ENCODE results near the gene UNC5C. TPM values are rescaled to one million over a fixed set of nuclear protein-coding genes. Genes with fewer than 3 reads are reported as not detected.

The UNC5C gene
- total RNA-seq, 4 donors from 2014 or later, result 2.2 to 19.0 (median 2.5) TPM

DNA sequence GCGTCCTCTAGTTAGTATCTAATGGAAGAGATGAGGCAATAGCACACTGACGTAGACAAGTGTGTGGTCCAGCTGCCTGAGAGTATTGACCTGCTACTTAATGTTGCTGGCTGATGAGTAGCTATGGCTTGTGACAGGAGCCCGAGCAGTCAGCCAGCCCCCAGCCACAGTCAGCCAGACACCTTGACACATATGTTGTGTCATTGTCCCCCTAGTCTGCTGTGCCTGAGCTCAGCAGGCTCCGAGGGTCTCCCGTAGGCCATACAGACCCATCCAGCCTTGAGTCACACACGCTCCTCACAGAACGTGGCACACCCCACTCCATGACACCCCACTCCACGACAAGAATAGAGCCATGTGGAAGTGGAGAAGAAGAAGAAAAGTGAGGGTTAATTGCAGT lies 362.1 kb downstream of the UNC5C start:
- Histone ChIP-seq H3K27ac (no peak overlapping the region), H3K4me1 (no peaks in the 10 kb centered on the region), H3K27me3 (no peaks in the 10 kb centered on the region), H3K4me3 (no peak overlapping the region), H3K36me3 (no peaks in the 10 kb centered on the region), H3K9me3 (no peaks in the 10 kb centered on the region)
- no peak for DNase-seq
- TF ChIP-seq CTCF (IDR thresholded peaks at IDR 0.05) (no peak), POLR2A (IDR thresholded peaks at IDR 0.05) (no peak)

- Histone ChIP-seq H3K4me1 (no peaks in the 10 kb centered on the region), H3K9me3 (no peaks in the 10 kb centered on the region), H3K27ac (no peak overlapping the region), H3K4me3 (no peak overlapping the region), H3K36me3 (no peaks in the 10 kb centered on the region), H3K27me3 (no peaks in the 10 kb centered on the region)
- DNase-seq, result no peak
- TF ChIP-seq POLR2A (IDR thresholded peaks at IDR 0.05) (no peak), CTCF (IDR thresholded peaks at IDR 0.05) (no peak)
Observed at GRCh38 chr4:95183656-95184408, 364.9 kb downstream of the UNC5C start.

- H3K9me3 ChIP-seq, result no peaks in the 10 kb centered on the region
- no peak for DNase-seq
- H3K4me1 ChIP-seq, result no peaks in the 10 kb centered on the region
- H3K36me3 ChIP-seq, result no peaks in the 10 kb centered on the region
- TF ChIP-seq POLR2A (IDR thresholded peaks at IDR 0.05) (no peak), CTCF (IDR thresholded peaks at IDR 0.05) (no peak)
- no peak overlapping the region for H3K27ac ChIP-seq
- no peak overlapping the region for H3K4me3 ChIP-seq
- no peaks in the 10 kb centered on the region for H3K27me3 ChIP-seq
Observed at GRCh38 chr4:95181996-95182306, 366.8 kb downstream of the UNC5C start.

DNA sequence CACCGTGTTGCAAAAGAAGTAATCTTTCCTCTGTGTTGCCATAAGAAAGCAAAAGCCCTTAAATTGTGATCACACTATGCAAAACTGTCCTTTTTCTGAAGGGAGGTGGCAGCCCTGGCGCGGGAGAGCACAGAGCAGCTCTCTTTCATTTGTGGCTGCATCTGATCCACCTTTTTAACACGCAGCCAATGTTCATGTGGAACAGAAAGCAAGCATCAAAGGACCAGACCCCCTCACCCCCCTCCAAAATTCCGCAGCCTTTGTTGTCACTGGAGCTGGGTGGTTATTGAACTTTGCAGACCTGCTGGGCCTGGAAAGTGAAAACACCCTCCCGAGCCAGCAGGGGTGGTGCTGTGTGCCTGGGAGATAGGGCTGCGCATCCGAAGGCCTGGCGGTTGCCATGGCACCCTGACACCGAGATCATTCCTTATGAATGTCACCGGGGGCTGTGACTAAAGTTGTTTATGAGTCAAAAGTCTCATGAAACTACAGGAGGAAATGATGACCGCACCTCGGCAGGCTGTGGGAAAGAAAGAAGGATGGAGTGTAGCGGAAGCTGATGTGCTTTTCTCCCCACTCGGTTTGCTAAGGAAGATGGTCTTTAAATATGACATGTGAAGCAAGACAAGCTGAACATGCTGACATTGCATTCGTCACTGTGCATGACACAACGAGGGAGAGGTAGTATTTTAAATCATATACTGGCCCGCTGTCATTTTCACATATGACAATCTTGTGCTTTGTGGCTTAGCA lies 367.4 kb downstream of the UNC5C start:
- H3K9me3 ChIP-seq, result no peaks in the 10 kb centered on the region
- DNase-seq, result no peak
- no peaks in the 10 kb centered on the region for H3K27me3 ChIP-seq
- TF ChIP-seq POLR2A (IDR thresholded peaks at IDR 0.05) (no peak), CTCF (IDR thresholded peaks at IDR 0.05) (no peak)
- no peaks in the 10 kb centered on the region for H3K36me3 ChIP-seq
- H3K4me3 ChIP-seq, result no peak overlapping the region
- no peak overlapping the region for H3K27ac ChIP-seq
- H3K4me1 ChIP-seq, result no peaks in the 10 kb centered on the region

- no peaks in the 10 kb centered on the region for H3K36me3 ChIP-seq
- no peak overlapping the region for H3K27ac ChIP-seq
- TF ChIP-seq CTCF (IDR thresholded peaks at IDR 0.05), result no peak
- no peak for TF ChIP-seq POLR2A (IDR thresholded peaks at IDR 0.05)
- no peak for DNase-seq
- no peaks in the 10 kb centered on the region for H3K27me3 ChIP-seq
- no peaks in the 10 kb centered on the region for H3K9me3 ChIP-seq
- no peak overlapping the region for H3K4me3 ChIP-seq
- H3K4me1 ChIP-seq, result no peaks in the 10 kb centered on the region
Observed at GRCh38 chr4:95180531-95181242, 368.1 kb downstream of the UNC5C start.
